H1 (cell line): ENCODE results near the gene UBAP2L. TPM values are rescaled to one million over a fixed set of nuclear protein-coding genes. Genes with fewer than 3 reads are reported as not detected.
"Not testable (repeated sequence)": the region's sequence is repeated elsewhere in the genome, so short reads cannot be mapped to it uniquely, and the experiment has no call there.

Experiments used
- CTCF ChIA-PET: fragments of 300-600 bp; sonication (Branson Sonifier 250); formaldehyde crosslinking; loops from one replicate; lab custom pipeline; 2021; ENCODE audit not compliant: partially characterized antibody; lab: Charles Lee
- POLR2A ChIA-PET: fragments of 300-600 bp; sonication (Branson Sonifier 250); formaldehyde crosslinking; loops from one replicate; lab custom pipeline; 2021; ENCODE audit warnings: inconsistent platforms; ENCODE audit not compliant: partially characterized antibody; lab: Charles Lee
- DNase-seq, 2 experiments: peaks; one replicate each; pipeline versions ENCODE4 v3.0.0 to v3.0.0-alpha.2; 2010 to 2022; ENCODE audit warnings: low spot score in 2 of 2, low read depth in 1 of 2, mixed read lengths in 1 of 2
- FAIRE-seq: peaks from 2 replicates; lab custom pipeline; 2011; peaks lifted over from hg19 to GRCh38; lab: Jason Lieb, UNC
- H2AFZ ChIP-seq: 2 replicates; pipeline ENCODE4 v1.8.1; 2012; ENCODE audit warnings: low read length, inconsistent platforms
- H2AK5ac ChIP-seq: 2 replicates; pipeline ENCODE4 v1.6.1; 2013; ENCODE audit warnings: low read depth, low read length
- H2BK120ac ChIP-seq: replicated peaks from 2 replicates; pipeline ENCODE3; 2013; ENCODE audit warnings: low read depth, low read length, inconsistent platforms
- H2BK12ac ChIP-seq: 2 replicates; pipeline ENCODE4 v1.6.1; 2013; ENCODE audit warnings: low read depth, low read length
- H2BK15ac ChIP-seq: 2 replicates; pipeline ENCODE4 v1.6.1; 2013; ENCODE audit warnings: low read length
- H2BK20ac ChIP-seq: 2 replicates; pipeline ENCODE4 v1.6.1; 2013; ENCODE audit warnings: low read length
- H2BK5ac ChIP-seq: 2 replicates; pipeline ENCODE4 v1.6.1; 2013; ENCODE audit warnings: low read depth, low read length
- H3K14ac ChIP-seq: 2 replicates; pipeline ENCODE4 v1.6.1; 2013; ENCODE audit warnings: inconsistent platforms; ENCODE audit not compliant: insufficient read length
- H3K18ac ChIP-seq: 2 replicates; pipeline ENCODE4 v1.6.1; 2013; ENCODE audit warnings: low read length; ENCODE audit errors: extremely low read depth
- H3K23ac ChIP-seq: 2 replicates; pipeline ENCODE4 v1.6.1; 2013; ENCODE audit warnings: inconsistent platforms; ENCODE audit not compliant: insufficient read length
- H3K23me2 ChIP-seq: 2 replicates; pipeline ENCODE4 v1.6.1; 2013; ENCODE audit warnings: low read depth, low read length
- H3K27ac ChIP-seq: 2 replicates; pipeline ENCODE4 v1.6.1; 2011; ENCODE audit warnings: low read depth, low read length, inconsistent platforms
- H3K27me3 ChIP-seq, 4 experiments: replicated peaks in 1 of 4; 1 replicate in 1 of 4; 2 replicates in 3 of 4; pipeline versions ENCODE4 v1.6.1 to v1.8.1; 2011 to 2013; ENCODE audit warnings: low read length in 3 of 4, mild to moderate bottlenecking in 3 of 4, inconsistent platforms in 2 of 4, mixed read lengths in 2 of 4, moderate library complexity in 1 of 4; ENCODE audit not compliant: control insufficient read depth in 3 of 4, insufficient read depth in 3 of 4; ENCODE audit errors: extremely low read depth in 1 of 4
- H3K36me3 ChIP-seq, 4 experiments: 2 replicates each; pipeline versions ENCODE4 v1.6.1 to v1.8.1; 2011 to 2013; ENCODE audit warnings: mild to moderate bottlenecking in 4 of 4, low read length in 3 of 4, moderate library complexity in 2 of 4, control low read depth in 1 of 4, inconsistent platforms in 1 of 4; ENCODE audit not compliant: insufficient read depth in 4 of 4, control insufficient read depth in 2 of 4
- H3K4ac ChIP-seq: replicated peaks from 2 replicates; pipeline ENCODE3; 2013; ENCODE audit warnings: low read length, low read depth, mixed read lengths, inconsistent platforms; ENCODE audit not compliant: insufficient read length
- H3K4me1 ChIP-seq, 4 experiments: replicated peaks in 1 of 4; 1 replicate in 1 of 4; 2 replicates in 3 of 4; pipeline versions ENCODE4 v1.6.1 to v1.8.1; 2011 to 2013; ENCODE audit warnings: low read length in 3 of 4, inconsistent platforms in 2 of 4, mixed read lengths in 1 of 4; ENCODE audit not compliant: insufficient read depth in 4 of 4, control insufficient read depth in 3 of 4
- H3K4me2 ChIP-seq, 2 experiments: 2 replicates each; pipeline versions ENCODE4 v1.6.1 to v1.8.1; 2011 to 2013; ENCODE audit warnings: low read depth in 2 of 2, low read length in 2 of 2, control low read depth in 1 of 2, inconsistent platforms in 1 of 2, mild to moderate bottlenecking in 1 of 2; ENCODE audit not compliant: insufficient read depth in 1 of 2
- H3K4me3 ChIP-seq, 4 experiments: fragments of 200-600, 300-600 bp in 1 of 4; sonication (generic), shearing (Covaris generic), sonication (Bioruptor Twin) in 1 of 4; 2 replicates each; pipeline versions ENCODE4 v1.5.1 to v1.8.1; 2011 to 2016; ENCODE audit warnings: low read length in 4 of 4, low read depth in 3 of 4, control low read depth in 2 of 4, inconsistent platforms in 2 of 4, mild to moderate bottlenecking in 2 of 4, mixed read lengths in 1 of 4, moderate library complexity in 1 of 4; ENCODE audit not compliant: insufficient read depth in 2 of 4; ENCODE audit errors: extremely low read depth in 1 of 4
- H3K56ac ChIP-seq: replicated peaks from 2 replicates; pipeline ENCODE3; 2013; ENCODE audit warnings: low read depth, mild to moderate bottlenecking, mixed read lengths, low read length, inconsistent platforms; ENCODE audit not compliant: insufficient read length
- H3K79me1 ChIP-seq: 2 replicates; pipeline ENCODE4 v1.6.1; 2013; ENCODE audit warnings: low read depth, low read length, control low read depth
- H3K79me2 ChIP-seq, 2 experiments: 2 replicates each; pipeline versions ENCODE4 v1.6.1 to v1.8.1; 2012 to 2013; ENCODE audit warnings: low read length in 2 of 2, mild to moderate bottlenecking in 2 of 2, inconsistent platforms in 1 of 2; ENCODE audit not compliant: insufficient read depth in 2 of 2, control insufficient read depth in 1 of 2
- H3K9ac ChIP-seq, 4 experiments: replicated peaks in 1 of 4; 1 replicate in 1 of 4; 2 replicates in 3 of 4; pipeline versions ENCODE4 v1.6.1 to v1.8.1; 2011 to 2013; ENCODE audit warnings: low read depth in 3 of 4, low read length in 3 of 4, control low read depth in 2 of 4, mild to moderate bottlenecking in 2 of 4, moderate library complexity in 2 of 4, inconsistent platforms in 1 of 4; ENCODE audit errors: extremely low read depth in 1 of 4
- H3K9me3 ChIP-seq, 2 experiments: 2 replicates each; pipeline versions ENCODE4 v1.6.1 to v1.8.1; 2012 to 2013; ENCODE audit warnings: mild to moderate bottlenecking in 2 of 2, moderate library complexity in 2 of 2, control low read depth in 1 of 2, inconsistent platforms in 1 of 2, low read depth in 1 of 2, low read length in 1 of 2, mixed read lengths in 1 of 2; ENCODE audit not compliant: insufficient read depth in 2 of 2
- H4K20me1 ChIP-seq, 2 experiments: replicated peaks in 1 of 2; 2 replicates each; pipeline versions ENCODE3 to v1.8.1; 2011 to 2013; ENCODE audit warnings: inconsistent platforms in 2 of 2, low read length in 2 of 2, mild to moderate bottlenecking in 1 of 2; ENCODE audit not compliant: insufficient read depth in 2 of 2, control insufficient read depth in 1 of 2
- H4K5ac ChIP-seq: 2 replicates; pipeline ENCODE4 v1.6.1; 2013; ENCODE audit warnings: low read length, low read depth, mixed read lengths, inconsistent platforms; ENCODE audit not compliant: insufficient read length
- H4K8ac ChIP-seq: 2 replicates; pipeline ENCODE4 v1.8.0; 2013; ENCODE audit warnings: mild to moderate bottlenecking, moderate library complexity, low read length, inconsistent platforms; ENCODE audit not compliant: insufficient read depth; ENCODE audit errors: extremely low read depth
- H4K91ac ChIP-seq: replicated peaks from 2 replicates; pipeline ENCODE3; 2013; ENCODE audit warnings: low read length, mixed read lengths, inconsistent platforms; ENCODE audit not compliant: insufficient read length
- WGBS, 2 experiments: shearing (Covaris generic) in 1 of 2; methylation state at CpG; one replicate each; pipeline versions ENCODE4 v1.1.6 to v1.1.7; 2013 to 2015; ENCODE audit warnings: low lambda C conversion rate in 2 of 2, mixed read lengths in 2 of 2, inconsistent platforms in 1 of 2, low coverage in 1 of 2, missing lambda C conversion rate in 1 of 2; ENCODE audit not compliant: insufficient replicate concordance in 2 of 2, insufficient coverage in 1 of 2, insufficient read length in 1 of 2; ENCODE audit errors: extremely low coverage in 1 of 2, missing lambda C conversion rate in 1 of 2; 5-methylcytosine and 5-hydroxymethylcytosine counted together
- polyA plus RNA-seq, 7 experiments: library from polyadenylated mRNA; depleted of rRNA in 3 of 7; stranded (reverse) in 5 of 7; unstranded in 2 of 7; fragments of >200 nt in 5 of 7; fragments of 200-250 nt in 2 of 7; gene quantifications; 1 replicate in 5 of 7; 2 replicates in 1 of 7; 4 replicates in 1 of 7; pipeline versions ENCODE4 v1.2.1 to v1.2.3, GENCODE V29; 2011 to 2013; ENCODE audit warnings: missing spikeins in 2 of 7, mixed read lengths in 2 of 7
- total RNA-seq: library from RNA; stranded (reverse); fragmentation: NEBNext Ultra II Directional; extraction: Animal tissue kit (Norgen Biotek cat#: 25700); gene quantifications from 2 replicates; pipeline ENCODE4 v1.2.1, GENCODE V29; 2021

The UBAP2L gene
- total and polyA plus RNA-seq, 2 of the 8 experiments (the other 6 are each of a cell fraction or from before 2014, with no cell fraction given) = 254 to 349 TPM

- H3K4me1 ChIP-seq, POLR2A ChIA-PET, H3K9ac ChIP-seq, H3K36me3 ChIP-seq, H2BK5ac ChIP-seq, H3K4me2 ChIP-seq, DNase-seq, H4K20me1 ChIP-seq, H3K23ac ChIP-seq, H3K56ac ChIP-seq, H2BK120ac ChIP-seq, H2AFZ ChIP-seq, H3K18ac ChIP-seq, H2AK5ac ChIP-seq, H3K9me3 ChIP-seq, FAIRE-seq, H4K5ac ChIP-seq, H3K79me1 ChIP-seq, H3K4ac ChIP-seq, H3K23me2 ChIP-seq, H2BK15ac ChIP-seq, H3K4me3 ChIP-seq, H4K8ac ChIP-seq, H2BK20ac ChIP-seq, H4K91ac ChIP-seq, H3K27me3 ChIP-seq, H2BK12ac ChIP-seq, H3K79me2 ChIP-seq, H3K27ac ChIP-seq, H3K14ac ChIP-seq: not testable (repeated sequence)
- WGBS, 2 experiments = 89% methylated on average over 11 of the region's 13 CpGs; no CpG with 5 or more reads in 1 of the 2 experiments
- CTCF ChIA-PET = interaction anchor here (2.5 to 7.8 kb wide), 2 partner anchors 12 to 23 kb away, joined by 10 to 45 read pairs; partner anchors contain the start of gene ATP8B2
Observed at GRCh38 chr1:154312229-154313065, 91.7 kb downstream of the UBAP2L start.
